ENCODE data around the gene CNNM1. TPM values are rescaled to one million over a fixed set of nuclear protein-coding genes. Genes with fewer than 3 reads are reported as not detected.

Gene CNNM1
- total and polyA plus RNA-seq, 4 donors, result 0.15 to 0.52 (median 0.19) TPM

DNA sequence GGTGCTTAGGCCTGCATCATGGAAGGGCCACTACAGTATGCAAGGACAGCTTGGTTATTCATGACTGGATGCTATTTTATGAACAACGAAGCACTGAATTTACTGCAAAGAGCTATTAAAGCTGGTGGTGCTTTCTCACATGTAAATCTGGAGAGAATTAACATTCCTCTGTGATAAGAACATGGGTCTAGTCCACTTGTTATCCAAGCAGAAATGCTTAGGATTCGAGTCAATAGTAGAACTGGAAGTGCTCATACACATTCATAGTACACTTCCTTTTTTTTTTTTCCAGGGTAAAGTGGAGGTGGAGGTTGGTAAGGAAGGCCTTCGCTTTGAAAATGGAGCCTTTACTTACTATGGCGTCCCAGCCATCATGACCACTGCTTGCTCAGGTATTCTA, 35.0 kb downstream of the CNNM1 start:
- TF ChIP-seq, protein P1, sequence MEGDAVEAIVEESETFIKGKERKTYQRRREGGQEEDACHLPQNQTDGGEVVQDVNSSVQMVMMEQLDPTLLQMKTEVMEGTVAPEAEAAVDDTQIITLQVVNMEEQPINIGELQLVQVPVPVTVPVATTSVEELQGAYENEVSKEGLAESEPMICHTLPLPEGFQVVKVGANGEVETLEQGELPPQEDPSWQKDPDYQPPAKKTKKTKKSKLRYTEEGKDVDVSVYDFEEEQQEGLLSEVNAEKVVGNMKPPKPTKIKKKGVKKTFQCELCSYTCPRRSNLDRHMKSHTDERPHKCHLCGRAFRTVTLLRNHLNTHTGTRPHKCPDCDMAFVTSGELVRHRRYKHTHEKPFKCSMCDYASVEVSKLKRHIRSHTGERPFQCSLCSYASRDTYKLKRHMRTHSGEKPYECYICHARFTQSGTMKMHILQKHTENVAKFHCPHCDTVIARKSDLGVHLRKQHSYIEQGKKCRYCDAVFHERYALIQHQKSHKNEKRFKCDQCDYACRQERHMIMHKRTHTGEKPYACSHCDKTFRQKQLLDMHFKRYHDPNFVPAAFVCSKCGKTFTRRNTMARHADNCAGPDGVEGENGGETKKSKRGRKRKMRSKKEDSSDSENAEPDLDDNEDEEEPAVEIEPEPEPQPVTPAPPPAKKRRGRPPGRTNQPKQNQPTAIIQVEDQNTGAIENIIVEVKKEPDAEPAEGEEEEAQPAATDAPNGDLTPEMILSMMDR (IDR thresholded peaks at IDR 0.05; ENCODE audit: control extremely low read depth, extremely low read depth), result no peak
- DNase-seq (no peak), ATAC-seq (ENCODE audit: insufficient read depth, low FRiP score) (no peak)
- Histone ChIP-seq H3K36me3 (ENCODE audit: control insufficient read depth in 4 of 4, insufficient read depth in 4 of 4, low read length in 4 of 4) (no peaks in the 10 kb centered on the region), H3K27me3 (ENCODE audit: control insufficient read depth in 3 of 3, insufficient read depth in 3 of 3, low read length in 2 of 3) (no peaks in the 10 kb centered on the region), H3K4me1 (ENCODE audit: control insufficient read depth in 5 of 5, insufficient read depth in 5 of 5, low read length in 5 of 5) (no peaks in the 10 kb centered on the region), H3K9me3 (ENCODE audit: control insufficient read depth in 4 of 4, insufficient read depth in 3 of 4, low read length in 3 of 4) (no peaks in the 10 kb centered on the region), H3K4me3 (no peak overlapping the region), H3K9ac (ENCODE audit: insufficient read depth in 1 of 2, low read length in 2 of 2) (no peak overlapping the region), H3K27ac (ENCODE audit: low read depth in 1 of 2, low read length in 1 of 2) (no peak overlapping the region)
- 74 to 86% methylated on average over 4 of the region's 4 CpGs for WGBS, 2 donors

GRCh38 chr10:99365311-99365710, 36.2 kb downstream of the CNNM1 start:
- Histone ChIP-seq H3K4me1 (ENCODE audit: control insufficient read depth in 5 of 5, insufficient read depth in 5 of 5, low read length in 5 of 5) (no peaks in the 10 kb centered on the region), H3K36me3 (ENCODE audit: control insufficient read depth in 4 of 4, insufficient read depth in 4 of 4, low read length in 4 of 4) (no peaks in the 10 kb centered on the region), H3K27me3 (ENCODE audit: control insufficient read depth in 3 of 3, insufficient read depth in 3 of 3, low read length in 2 of 3) (no peaks in the 10 kb centered on the region), H3K4me3 (no peak overlapping the region), H3K9ac (ENCODE audit: insufficient read depth in 1 of 2, low read length in 2 of 2) (no peak overlapping the region), H3K27ac (ENCODE audit: low read depth in 1 of 2, low read length in 1 of 2) (no peak overlapping the region), H3K9me3 (ENCODE audit: control insufficient read depth in 4 of 4, insufficient read depth in 3 of 4, low read length in 3 of 4) (no peaks in the 10 kb centered on the region)
- ATAC-seq (ENCODE audit: insufficient read depth, low FRiP score) (no peak), DNase-seq (no peak)
- TF ChIP-seq, protein P1 (IDR thresholded peaks at IDR 0.05; ENCODE audit: control extremely low read depth, extremely low read depth), result no peak
- WGBS, 2 donors, result 35 to 44% methylated on average over 1 of the region's 1 CpG

GRCh38 chr10:99365736-99366135, 36.6 kb downstream of the CNNM1 start:
- DNase-seq (no peak), ATAC-seq (ENCODE audit: insufficient read depth, low FRiP score) (no peak)
- Histone ChIP-seq H3K9ac (ENCODE audit: insufficient read depth in 1 of 2, low read length in 2 of 2) (no peak overlapping the region), H3K9me3 (ENCODE audit: control insufficient read depth in 4 of 4, insufficient read depth in 3 of 4, low read length in 3 of 4) (no peaks in the 10 kb centered on the region), H3K27me3 (ENCODE audit: control insufficient read depth in 3 of 3, insufficient read depth in 3 of 3, low read length in 2 of 3) (no peaks in the 10 kb centered on the region), H3K4me3 (no peak overlapping the region), H3K27ac (ENCODE audit: low read depth in 1 of 2, low read length in 1 of 2) (no peak overlapping the region), H3K4me1 (ENCODE audit: control insufficient read depth in 5 of 5, insufficient read depth in 5 of 5, low read length in 5 of 5) (no peaks in the 10 kb centered on the region), H3K36me3 (ENCODE audit: control insufficient read depth in 4 of 4, insufficient read depth in 4 of 4, low read length in 4 of 4) (no peaks in the 10 kb centered on the region)
- WGBS, 2 donors, result 66 to 77% methylated on average over 1 of the region's 1 CpG
- TF ChIP-seq, protein P1 (IDR thresholded peaks at IDR 0.05; ENCODE audit: control extremely low read depth, extremely low read depth), result no peak

- no peak for ATAC-seq (ENCODE audit: insufficient read depth, low FRiP score)
- H3K9me3 ChIP-seq (ENCODE audit: control insufficient read depth in 4 of 4, insufficient read depth in 3 of 4, low read length in 3 of 4), result no peaks in the 10 kb centered on the region
- no peaks in the 10 kb centered on the region for H3K36me3 ChIP-seq (ENCODE audit: control insufficient read depth in 4 of 4, insufficient read depth in 4 of 4, low read length in 4 of 4)
- H3K9ac ChIP-seq (ENCODE audit: insufficient read depth in 1 of 2, low read length in 2 of 2), result no peak overlapping the region
- no peaks in the 10 kb centered on the region for H3K4me1 ChIP-seq (ENCODE audit: control insufficient read depth in 5 of 5, insufficient read depth in 5 of 5, low read length in 5 of 5)
- no peak for DNase-seq
- no peak overlapping the region for H3K27ac ChIP-seq (ENCODE audit: low read depth in 1 of 2, low read length in 1 of 2)
- H3K4me3 ChIP-seq, result no peak overlapping the region
- H3K27me3 ChIP-seq (ENCODE audit: control insufficient read depth in 3 of 3, insufficient read depth in 3 of 3, low read length in 2 of 3), result no peaks in the 10 kb centered on the region
- TF ChIP-seq, protein P1 (IDR thresholded peaks at IDR 0.05; ENCODE audit: control extremely low read depth, extremely low read depth), result no peak
- 59 to 73% methylated on average over 2 of the region's 2 CpGs for WGBS, 2 donors
These were observed 37.5 kb downstream of the CNNM1 start for GRCh38 chr10:99366666-99367065.

Measured in lung (tissue), 12 donors.